NCI-H146 (cell line): ENCODE measurements around the gene NOL6.

Experiments
- DNase-seq: peaks from one replicate; lab custom pipeline; 2025; lab: John Stamatoyannopoulos, UW

NOL6 gene

DNA sequence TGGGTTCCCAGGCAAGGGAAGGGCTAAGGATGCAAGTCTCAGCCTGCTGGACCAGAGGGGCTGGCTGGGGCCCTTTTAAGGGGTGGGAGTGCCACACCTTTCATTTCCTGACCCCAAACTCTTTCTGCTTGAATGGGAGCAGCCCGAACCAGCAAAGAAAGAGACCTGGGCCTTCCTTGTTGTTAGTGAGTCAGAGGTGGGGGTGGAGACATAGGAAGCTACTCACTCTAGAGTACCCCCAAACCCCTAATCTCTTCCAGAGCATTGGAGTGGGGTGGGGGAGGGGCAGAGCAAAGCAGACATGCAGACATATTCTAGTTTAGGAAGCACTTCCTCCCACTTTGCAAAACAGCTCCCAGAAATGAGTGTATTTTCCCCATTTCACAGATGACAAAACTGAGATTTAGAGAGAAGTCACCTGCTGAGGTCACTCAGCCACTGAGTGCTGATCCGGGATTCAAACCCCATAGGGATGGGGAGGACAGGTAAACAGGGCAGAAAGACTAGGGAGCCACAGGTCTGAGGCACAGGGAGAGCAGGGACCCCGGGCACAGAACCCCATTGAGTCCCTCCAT is 20.4 kb downstream of the NOL6 start:
- no peak for DNase-seq

DNA sequence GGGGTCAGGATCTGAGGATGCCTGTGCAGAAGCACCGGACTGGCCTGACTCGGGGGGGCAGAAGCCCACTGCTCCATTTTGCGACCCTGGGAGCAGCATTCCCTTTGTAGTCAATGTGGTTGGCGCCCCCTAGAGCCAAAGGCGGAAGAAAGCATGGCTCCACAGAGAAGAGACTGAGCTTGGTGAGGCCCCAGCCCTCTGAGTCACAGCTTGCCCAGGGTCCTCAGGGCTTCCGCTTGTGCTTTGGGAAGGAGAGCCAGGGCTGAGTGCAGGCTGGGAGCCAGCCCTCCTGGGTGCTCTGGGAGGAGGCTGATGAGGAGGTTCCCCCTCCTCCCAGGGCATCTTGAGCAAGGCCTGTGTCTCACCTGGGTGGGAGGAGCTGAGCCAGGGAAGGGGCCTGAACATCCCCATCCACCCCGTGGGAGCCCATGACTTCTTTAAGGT is 20.9 kb downstream of the NOL6 start:
- peak; percentile 68 for DNase-seq

- DNase-seq, result no peak
Measured at GRCh38 chr9:33450621-33451146, 23.0 kb downstream of the NOL6 start.

GRCh38 chr9:33449715-33450114 is 24.0 kb downstream of the NOL6 start:
- no peak for DNase-seq

- no peak for DNase-seq
Measured at GRCh38 chr9:33447799-33448553, 25.7 kb downstream of the NOL6 start.

DNA sequence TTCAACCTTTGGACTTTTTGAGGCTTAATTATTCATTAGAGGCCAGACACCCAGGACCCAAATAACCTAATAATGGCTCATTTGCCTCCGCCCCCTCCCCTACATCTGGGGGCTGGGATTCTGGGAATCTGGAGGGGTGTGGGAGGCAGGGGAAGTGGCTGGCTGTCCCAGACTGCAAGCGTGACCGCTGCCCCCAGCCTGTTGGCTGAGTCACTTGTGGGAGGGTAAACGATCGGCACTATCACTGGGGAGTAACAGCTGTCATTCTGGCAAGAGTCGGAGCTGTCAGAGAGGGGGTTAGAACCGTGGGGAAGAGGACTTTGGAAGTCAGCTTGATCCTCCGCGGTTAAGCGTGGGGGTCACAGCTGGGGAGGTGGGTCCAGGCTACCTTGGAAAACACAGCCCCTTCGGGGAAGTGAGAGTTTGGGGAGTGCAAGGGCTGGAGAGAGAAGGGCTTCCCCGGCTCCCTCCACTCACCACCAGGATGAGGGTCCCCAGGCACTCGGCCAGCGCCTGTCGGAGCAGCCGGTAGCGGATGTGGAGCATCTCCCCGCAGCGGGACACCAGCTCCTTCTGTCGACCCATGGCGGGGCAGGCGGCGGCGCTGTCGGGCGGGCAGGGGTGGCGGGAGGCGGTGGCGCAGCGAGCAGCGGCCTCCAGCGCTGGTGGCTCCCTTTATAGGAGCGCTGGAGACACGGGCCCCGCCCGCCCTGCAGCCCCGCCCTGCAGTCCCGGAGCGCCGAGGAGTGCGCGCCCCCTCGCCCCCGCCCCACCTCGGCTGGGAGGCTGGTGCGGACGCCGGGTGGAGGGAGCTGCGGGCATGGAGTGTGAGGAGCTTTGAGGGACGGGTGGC is 26.6 kb downstream of the NOL6 start, which contains the start of gene AQP3:
TSS of gene AQP3 (minus strand) at position 648 of the 853 bp plus-strand sequence. CDS start at position 585, 63 bp downstream.
- peak; percentile 74 for DNase-seq

- DNase-seq, result no peak
Measured at GRCh38 chr9:33446240-33446945, 27.3 kb downstream of the NOL6 start.

DNA sequence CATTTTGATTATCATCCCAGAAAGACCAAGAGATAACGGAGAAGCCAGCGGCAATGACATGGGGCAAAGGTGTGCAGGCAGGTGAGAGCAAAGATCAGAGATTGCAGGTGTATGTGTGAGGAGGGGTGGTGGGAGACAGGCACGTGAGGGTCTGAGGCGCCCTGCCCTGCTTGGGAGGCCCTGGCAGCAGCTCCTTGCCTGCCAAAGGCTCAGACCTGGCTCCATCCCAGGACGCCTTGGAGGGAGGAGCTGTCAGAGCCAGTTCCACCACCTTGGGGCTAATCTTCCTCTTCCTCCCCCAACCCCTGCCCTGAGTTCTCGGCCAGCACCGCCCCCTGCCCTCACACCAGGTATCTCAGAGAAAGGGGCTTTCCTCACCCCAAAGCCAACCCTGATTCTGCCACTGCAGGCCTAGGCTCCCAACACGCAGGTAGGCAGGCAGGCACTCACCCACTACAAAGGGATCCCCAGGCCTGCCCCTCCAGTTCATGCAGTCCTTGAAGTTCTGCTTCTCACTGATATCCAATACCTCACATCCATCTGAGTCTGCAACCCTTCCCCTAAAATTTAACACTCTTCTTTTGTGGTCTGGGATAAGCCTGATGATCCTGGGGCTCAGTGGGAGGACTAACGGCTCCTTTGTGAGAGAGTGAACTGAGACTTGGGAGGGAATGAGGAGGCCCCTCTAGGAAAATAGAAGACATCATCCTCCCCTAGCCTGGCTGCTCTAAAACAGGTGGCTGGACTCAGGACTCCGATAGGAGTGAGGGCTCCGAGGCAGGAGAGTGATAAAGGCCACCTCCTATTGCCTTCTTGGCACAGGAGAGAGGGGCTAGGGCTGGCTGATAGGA is 28.1 kb downstream of the NOL6 start:
- DNase-seq, result no peak

DNA sequence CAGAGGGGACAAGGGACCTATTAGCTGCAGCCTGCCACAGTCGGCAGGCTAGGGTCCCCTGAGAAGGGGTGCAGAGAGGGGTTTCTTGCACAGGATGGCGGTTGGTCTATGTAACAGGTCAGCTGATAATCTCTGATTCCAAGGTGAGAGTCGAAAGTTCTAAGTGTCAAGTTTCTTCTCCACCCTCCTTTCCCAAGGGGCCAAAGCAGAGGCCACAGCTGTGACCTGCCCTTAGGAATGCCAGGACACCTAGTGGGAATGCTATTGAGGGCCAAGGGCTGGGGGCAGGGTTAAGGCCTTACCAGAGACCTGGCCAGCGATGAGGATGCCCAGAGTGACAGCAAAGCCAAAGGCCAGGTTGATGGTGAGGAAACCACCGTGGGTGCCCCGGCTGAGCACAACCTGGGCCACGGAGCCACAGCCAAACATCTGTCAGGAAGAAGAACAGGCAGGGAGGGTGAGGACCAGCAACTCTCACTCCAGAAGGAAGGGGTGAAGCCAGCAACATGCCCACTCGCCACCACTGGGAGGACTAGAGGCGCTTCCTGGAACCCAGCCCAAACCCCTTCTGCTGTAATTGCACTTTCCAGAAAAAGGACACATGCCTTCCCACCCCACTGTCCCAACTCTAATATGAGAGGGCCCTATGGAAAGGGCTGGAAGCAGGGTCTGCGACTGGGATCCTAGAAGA is 30.1 kb downstream of the NOL6 start:
- DNase-seq, result no peak

DNA sequence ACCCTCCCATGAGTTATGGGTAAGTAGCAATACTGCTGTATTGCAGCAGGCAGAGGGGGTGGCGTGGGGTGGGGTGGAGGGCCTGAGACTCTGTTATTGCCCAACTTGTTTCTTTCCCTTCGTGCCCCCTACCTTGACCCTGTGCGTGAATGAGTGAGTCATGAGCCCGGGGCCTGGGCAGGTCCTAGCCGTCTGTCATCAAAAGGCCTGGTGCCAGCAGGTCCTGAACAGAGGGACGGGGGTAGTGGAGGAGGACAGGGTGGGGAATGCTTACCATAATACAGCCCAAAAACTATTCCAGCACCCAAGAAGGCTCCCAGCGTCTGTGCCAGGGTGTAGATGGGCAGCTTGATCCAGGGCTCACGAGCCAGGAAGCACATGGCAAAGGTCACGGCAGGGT is 30.7 kb downstream of the NOL6 start:
- no peak for DNase-seq

DNA sequence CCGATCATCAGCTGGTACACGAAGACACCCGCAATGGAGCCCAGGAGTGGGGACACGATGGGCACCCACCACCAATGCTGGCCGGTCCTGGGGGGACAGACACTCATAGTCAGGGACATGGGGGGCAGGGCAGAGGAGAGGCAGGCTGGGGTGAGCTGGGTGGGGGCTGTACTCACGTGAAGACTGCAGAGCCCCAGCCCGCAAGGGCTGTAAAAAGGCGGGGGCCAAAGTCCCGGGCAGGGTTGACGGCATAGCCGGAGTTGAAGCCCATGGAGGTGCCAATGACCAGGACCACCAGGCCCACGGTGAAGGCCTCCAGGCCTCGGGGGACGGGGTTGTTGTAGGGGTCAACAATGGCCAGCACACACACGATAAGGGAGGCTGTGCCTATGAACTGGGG is 31.6 kb downstream of the NOL6 start:
- no peak for DNase-seq

GRCh38 chr9:33440609-33441008 is 33.1 kb downstream of the NOL6 start:
- no peak for DNase-seq

DNA sequence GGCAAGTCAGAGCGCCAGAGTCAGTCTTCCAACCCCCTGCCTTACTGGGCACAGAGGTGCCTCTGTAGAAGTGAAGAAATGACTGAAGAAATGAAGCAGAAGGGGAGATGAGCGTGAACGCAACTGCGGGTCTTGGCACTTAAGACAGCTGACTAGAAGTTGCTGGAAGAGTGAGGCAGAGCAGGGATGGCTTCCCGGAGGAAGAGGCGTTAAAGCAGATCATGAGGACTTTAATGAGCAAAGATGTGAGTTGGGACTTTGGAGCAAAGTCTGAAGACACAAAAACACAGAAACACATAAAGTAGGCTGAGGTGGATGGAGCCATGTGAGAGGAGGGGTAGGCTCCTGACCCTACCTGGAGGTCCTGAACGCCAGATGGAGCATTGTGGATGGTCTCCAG is 33.5 kb downstream of the NOL6 start:
- no peak for DNase-seq

DNA sequence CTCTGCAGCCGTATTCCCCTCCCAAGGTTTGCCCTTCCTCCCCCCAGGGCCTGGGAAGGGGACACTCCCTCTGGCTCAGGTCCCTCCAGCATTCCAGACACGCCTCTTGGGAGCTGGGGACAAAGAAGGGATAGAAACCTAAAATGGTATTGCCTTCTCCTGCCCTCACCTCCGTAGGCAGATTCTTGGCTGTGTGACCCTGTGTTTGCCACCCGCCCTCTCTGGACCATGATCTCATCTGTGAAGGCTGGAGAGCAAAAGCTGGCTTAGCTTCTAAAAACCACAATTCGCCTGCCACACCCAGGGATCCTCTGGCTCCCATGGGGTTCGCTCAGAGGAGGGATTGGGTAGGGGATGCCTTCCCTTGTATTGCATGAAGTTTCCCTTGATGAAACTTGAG is 34.0 kb downstream of the NOL6 start:
- DNase-seq, result no peak

GRCh38 chr9:33438926-33439680 is 34.6 kb downstream of the NOL6 start:
- DNase-seq, result no peak

GRCh38 chr9:33437898-33438297 is 35.8 kb downstream of the NOL6 start:
- DNase-seq, result no peak

DNA sequence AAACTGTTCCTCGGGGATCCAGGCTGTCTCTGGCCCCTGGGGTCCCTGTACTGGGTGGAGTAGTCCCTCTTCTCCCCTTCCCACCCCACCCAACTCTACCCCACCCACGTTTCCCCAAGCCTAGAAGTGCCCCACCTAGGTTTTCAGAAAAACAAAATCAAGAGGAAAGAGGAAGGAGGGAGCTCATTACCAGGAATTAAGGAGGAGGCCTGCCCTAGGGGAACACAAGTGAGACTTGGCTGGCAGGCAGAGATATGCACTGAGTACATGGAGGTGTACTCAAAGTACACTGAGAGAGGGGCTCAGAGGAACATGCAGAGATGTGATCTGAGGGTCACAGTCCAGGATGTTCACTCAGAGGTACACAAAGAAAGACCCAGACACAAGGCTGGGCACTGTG is 36.5 kb downstream of the NOL6 start:
- no peak for DNase-seq

GRCh38 chr9:33436445-33436844 is 37.3 kb downstream of the NOL6 start:
- DNase-seq, result no peak

GRCh38 chr9:33435821-33436277 is 37.9 kb downstream of the NOL6 start:
- DNase-seq, result no peak
